SIG-M5 treated with dmso at 0.1 percent for 504 hours (cell line): ENCODE data around the gene RESP18.

Source experiments
- DNase-seq: peaks from one replicate; lab custom pipeline; 2025; ENCODE audit not compliant: unreplicated experiment; lab: John Stamatoyannopoulos, UW

The RESP18 gene

GRCh38 chr2:219332542-219332941, at the start of gene RESP18:
Gene RESP18, minus strand, starts transcription at chr2:219332744.
- DNase-seq = no peak

GRCh38 chr2:219381448-219381847, 48.9 kb upstream of the RESP18 start:
- no peak for DNase-seq

- DNase-seq = no peak
Measured at GRCh38 chr2:219380926-219381325, 48.4 kb upstream of the RESP18 start.

GRCh38 chr2:219378163-219378851, 45.8 kb upstream of the RESP18 start:
- no peak for DNase-seq

- no peak for DNase-seq
Measured at GRCh38 chr2:219369447-219369861, 36.9 kb upstream of the RESP18 start.

GRCh38 chr2:219368690-219369191, 36.2 kb upstream of the RESP18 start:
- DNase-seq = no peak

- peak; percentile 92 for DNase-seq
Measured at GRCh38 chr2:219362524-219363164, 30.1 kb upstream of the RESP18 start.

GRCh38 chr2:219362072-219362471, 29.5 kb upstream of the RESP18 start:
- DNase-seq = no peak

GRCh38 chr2:219358170-219359075, 25.9 kb upstream of the RESP18 start:
- DNase-seq = no peak

GRCh38 chr2:219356834-219357233, 24.3 kb upstream of the RESP18 start:
- peak; percentile 96 for DNase-seq

GRCh38 chr2:219354582-219354981, 22.0 kb upstream of the RESP18 start:
- no peak for DNase-seq

GRCh38 chr2:219353129-219353528, 20.6 kb upstream of the RESP18 start:
- no peak for DNase-seq

- DNase-seq = peak; percentile 64
Measured at GRCh38 chr2:219352448-219353023, 20.0 kb upstream of the RESP18 start.

GRCh38 chr2:219350710-219351221, 18.2 kb upstream of the RESP18 start:
- no peak for DNase-seq

- no peak for DNase-seq
Measured at GRCh38 chr2:219350215-219350614, 17.7 kb upstream of the RESP18 start.

GRCh38 chr2:219344751-219345430, 12.3 kb upstream of the RESP18 start:
- no peak for DNase-seq

- DNase-seq = no peak
Measured at GRCh38 chr2:219335373-219335786, 2.8 kb upstream of the RESP18 start.

- DNase-seq = no peak
Measured at GRCh38 chr2:219334076-219334475, 1.5 kb upstream of the RESP18 start.

- DNase-seq = no peak
Measured at GRCh38 chr2:219331560-219332213, 857 bp downstream of the RESP18 start.

GRCh38 chr2:219327719-219328118, 4.8 kb downstream of the RESP18 start:
- no peak for DNase-seq
